Measurements from ENCODE around the gene METTL16.
"Not testable (repeated sequence)": the region's sequence is repeated elsewhere in the genome, so short reads cannot be mapped to it uniquely, and the experiment has no call there.

METTL16 gene, protein sequence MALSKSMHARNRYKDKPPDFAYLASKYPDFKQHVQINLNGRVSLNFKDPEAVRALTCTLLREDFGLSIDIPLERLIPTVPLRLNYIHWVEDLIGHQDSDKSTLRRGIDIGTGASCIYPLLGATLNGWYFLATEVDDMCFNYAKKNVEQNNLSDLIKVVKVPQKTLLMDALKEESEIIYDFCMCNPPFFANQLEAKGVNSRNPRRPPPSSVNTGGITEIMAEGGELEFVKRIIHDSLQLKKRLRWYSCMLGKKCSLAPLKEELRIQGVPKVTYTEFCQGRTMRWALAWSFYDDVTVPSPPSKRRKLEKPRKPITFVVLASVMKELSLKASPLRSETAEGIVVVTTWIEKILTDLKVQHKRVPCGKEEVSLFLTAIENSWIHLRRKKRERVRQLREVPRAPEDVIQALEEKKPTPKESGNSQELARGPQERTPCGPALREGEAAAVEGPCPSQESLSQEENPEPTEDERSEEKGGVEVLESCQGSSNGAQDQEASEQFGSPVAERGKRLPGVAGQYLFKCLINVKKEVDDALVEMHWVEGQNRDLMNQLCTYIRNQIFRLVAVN

GRCh38 chr17:2511462-2512369 is at the start of gene METTL16:
Gene METTL16 (minus strand): TSS chr17:2511888. CDS start chr17:2502331, 9,557 bp downstream.
- peak; percentile 95 for DNase-seq (ENCODE audit: low read depth)

GRCh38 chr17:2560658-2561057 is 49.0 kb upstream of the METTL16 start:
- DNase-seq (ENCODE audit: low read depth): no peak

GRCh38 chr17:2551928-2552327 is 40.2 kb upstream of the METTL16 start:
- DNase-seq (ENCODE audit: low read depth): no peak

- no peak for DNase-seq (ENCODE audit: low read depth)
These were observed 39.8 kb upstream of the METTL16 start for GRCh38 chr17:2551493-2551892.

DNA sequence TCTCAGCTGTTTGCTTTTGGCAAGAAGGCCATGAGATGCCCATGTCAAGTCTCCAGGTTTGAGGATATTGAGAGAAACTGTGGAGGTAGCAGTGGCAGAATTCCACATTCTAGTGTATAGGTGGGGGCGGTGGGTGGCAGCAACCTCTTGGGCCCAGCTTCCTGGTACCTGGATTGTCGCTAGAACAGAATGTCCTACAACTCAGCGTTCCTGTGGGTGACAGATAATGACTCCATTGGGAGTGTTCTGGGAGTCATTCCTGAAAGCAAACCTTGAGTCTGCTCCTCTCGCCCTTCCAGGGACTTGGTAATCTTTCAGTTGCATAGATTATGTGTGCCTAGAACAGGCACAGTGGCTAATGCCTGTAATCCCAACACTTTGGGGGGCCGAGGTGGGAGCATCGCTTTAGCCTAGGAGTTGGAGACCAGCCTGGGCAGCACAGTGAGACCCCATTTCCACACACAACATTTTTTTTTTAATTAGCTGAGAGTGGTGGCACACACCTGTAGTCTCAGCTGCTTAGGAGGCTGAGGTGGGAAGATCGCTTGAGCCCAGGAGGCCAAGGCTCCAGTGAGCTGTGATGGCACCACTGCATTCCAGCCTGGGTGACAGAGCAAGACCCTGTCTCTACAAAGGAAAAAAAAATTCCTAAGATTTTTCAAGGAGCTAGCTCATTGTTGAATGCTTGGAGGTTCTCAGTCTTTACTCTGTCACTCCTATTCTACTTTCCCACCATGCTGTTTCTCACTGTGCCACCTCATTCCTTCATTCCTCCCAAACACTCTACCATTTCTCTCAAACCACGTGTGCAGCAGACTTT is 37.9 kb upstream of the METTL16 start:
- DNase-seq (ENCODE audit: low read depth): no peak

DNA sequence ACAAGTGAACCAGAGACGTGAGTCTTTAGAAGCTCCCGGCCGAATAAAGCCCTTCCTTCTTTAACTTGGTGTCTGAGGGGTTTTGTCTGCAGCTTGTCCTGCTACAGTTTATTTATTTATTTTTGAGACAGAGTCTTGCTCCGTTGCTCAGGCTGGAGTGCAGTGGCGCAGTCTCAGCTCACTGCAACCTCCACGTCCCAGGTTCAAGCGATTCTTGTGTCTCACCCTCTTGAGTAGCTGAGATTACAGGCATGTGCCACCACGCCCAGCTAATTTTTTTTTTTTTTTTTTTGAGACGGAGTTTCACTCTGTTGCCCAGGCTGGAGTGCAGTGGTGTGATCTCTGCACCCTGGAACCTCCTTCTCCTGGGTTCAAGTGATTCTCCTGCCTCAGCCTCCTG is 36.3 kb upstream of the METTL16 start:
- DNase-seq (ENCODE audit: low read depth): not testable (repeated sequence)

- DNase-seq (ENCODE audit: low read depth): no peak
These were observed 35.5 kb upstream of the METTL16 start for GRCh38 chr17:2547176-2547575.

- no peak for DNase-seq (ENCODE audit: low read depth)
These were observed 33.7 kb upstream of the METTL16 start for GRCh38 chr17:2545393-2545792.

DNA sequence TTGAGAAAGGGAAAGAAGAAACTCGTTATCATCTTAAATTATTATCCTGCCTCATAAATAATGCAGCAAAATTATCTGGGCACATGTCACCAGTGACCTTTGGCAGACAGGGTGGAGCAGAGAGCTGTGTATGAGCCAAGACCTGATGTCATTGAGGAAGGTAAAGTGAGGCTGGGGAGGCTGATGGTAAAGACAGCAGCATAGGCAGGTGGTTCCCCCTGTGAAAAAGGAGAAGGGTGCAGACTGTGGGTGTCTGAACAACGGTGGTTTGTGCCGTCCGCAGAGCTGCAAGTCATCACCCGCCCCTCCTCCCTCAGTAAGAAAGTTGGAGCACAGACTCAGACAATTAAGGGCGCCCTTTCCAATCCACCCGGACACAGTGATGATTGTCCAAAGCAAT is 30.8 kb upstream of the METTL16 start:
- DNase-seq (ENCODE audit: low read depth): no peak

GRCh38 chr17:2542056-2542455 is 30.4 kb upstream of the METTL16 start:
- no peak for DNase-seq (ENCODE audit: low read depth)

DNA sequence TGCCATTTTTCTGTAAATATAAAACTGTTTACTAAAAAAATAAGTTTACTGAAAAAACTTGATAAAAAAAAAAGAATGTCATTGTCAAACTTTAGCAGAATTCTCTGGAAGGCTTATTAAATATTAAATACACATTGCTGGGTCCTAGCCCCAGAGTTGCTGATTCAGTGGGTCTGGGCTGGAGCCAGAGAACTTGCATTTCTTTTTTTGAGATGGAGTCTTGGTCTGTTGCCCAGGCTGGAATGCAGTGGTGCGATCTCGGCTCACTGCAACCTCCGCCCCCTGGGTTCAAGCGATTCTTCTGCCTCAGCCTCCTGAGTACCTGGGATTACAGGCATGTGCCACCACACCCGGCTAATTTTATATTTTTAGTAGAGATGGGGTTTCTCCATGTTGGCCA is 25.9 kb upstream of the METTL16 start:
- DNase-seq (ENCODE audit: low read depth): not testable (repeated sequence)

DNA sequence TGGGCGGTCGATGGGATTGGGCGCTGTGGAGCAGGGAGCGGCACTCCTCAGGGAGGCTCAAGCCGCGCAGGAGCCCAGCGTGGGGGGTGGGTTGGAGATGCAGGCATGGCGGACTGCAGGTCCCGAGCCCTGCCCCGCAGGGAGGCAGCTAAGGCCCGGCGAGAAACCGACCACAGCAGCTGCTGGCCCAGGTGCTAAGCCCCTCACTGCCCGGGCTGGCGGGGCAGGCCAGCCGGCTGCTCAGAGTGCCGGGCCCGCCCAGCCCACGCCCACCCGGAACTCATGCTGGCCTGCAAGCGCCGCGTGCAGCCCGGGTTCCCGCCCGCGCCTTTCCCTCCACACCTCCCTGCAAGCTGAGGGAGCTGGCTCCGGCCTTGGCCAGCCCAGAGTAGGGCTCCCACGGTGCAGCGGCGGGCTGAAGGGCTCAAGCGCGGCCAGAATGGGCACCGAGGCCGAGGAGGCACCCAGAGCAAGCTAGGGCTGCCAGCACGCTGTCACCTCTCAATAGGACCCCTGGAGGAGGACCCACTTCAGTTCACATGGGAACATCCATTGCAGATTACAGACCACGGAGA is 20.5 kb upstream of the METTL16 start:
- no peak for DNase-seq (ENCODE audit: low read depth)

GRCh38 chr17:2531243-2531954 is 19.7 kb upstream of the METTL16 start:
- DNase-seq (ENCODE audit: low read depth): not testable (repeated sequence)

- DNase-seq (ENCODE audit: low read depth): not testable (repeated sequence)
These were observed 10.2 kb upstream of the METTL16 start for GRCh38 chr17:2521775-2522410.

DNA sequence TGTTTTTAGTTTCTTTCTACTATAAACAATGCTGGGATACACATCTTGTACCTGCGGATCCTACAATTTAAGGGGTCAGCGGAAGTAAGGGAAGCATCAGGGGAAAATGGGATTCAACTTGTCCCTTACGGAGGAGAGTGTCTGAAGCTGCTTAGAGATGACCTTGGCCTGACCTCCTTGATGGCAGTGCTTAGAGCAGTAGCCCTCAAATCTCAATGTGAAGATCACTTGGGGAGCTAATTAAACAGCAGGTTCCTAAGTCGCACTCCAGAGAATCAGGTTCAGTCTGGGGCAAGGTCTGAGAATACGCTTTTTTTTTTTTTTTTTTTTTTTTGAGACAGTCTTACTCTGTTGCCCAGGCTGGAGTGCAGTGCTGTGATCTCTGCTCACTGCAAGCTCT is 9.6 kb upstream of the METTL16 start:
- DNase-seq (ENCODE audit: low read depth): no peak

GRCh38 chr17:2517539-2517938 is 5.9 kb upstream of the METTL16 start:
- no peak for DNase-seq (ENCODE audit: low read depth)

DNA sequence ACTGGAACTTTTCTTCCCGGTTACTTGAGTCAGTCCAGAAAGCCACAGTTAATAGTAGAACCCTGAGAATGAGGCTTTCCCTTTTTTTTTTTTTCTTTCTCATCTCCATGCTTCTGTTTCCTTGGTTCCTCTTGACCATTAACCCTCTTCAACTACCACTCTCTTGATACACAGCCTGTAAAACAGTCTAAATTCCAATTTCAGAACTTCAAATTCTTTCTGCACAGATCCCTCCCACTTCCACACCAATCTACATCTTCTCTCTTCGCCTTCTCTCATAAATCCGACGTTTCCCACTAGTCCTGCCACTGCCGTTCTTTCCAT is 588 bp downstream of the METTL16 start:
- no peak for DNase-seq (ENCODE audit: low read depth)

DNA sequence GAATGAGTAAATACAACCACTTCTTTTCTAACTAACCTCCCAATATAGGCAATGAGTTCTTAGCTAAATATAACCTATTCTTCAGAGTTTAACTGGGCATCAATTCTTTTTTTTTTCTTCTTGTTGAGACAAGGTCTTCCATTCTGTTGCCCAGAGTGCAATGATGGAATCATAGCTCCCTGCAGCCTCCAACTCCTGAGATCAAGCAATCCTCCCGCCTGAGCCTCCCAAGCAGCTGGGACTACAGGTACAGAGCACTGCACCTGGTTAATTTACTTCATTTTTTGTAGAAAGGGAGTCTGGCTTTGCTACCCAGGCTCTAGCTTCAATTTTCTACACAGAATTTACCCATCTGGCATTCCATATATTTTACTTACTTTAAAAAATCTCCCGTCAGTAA is 1.1 kb downstream of the METTL16 start:
- no peak for DNase-seq (ENCODE audit: low read depth)

GRCh38 chr17:2508035-2508434 is 3.7 kb downstream of the METTL16 start:
- DNase-seq (ENCODE audit: low read depth): no peak

DNA sequence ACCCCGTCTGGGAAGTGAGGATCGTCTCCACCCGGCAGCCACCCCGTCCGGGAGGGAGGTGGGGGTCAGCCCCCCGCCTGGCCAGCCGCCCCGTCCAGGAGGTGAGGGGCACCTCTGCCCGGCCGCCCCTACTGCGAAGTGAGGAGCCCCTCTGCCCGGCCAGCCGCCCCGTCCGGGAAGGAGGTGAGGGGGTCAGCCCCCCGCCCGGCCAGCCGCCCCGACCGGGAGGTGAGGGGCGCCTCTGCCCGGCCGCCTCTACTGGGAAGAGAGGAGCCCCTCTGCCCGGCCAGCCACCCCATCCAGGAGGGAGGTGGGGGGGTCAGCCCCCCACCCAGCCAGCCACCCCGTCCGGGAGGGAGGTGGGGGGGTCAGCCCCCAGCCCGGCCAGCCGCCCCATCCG is 4.7 kb downstream of the METTL16 start:
- not testable (repeated sequence) for DNase-seq (ENCODE audit: low read depth)

All from activated T-helper 9 cell treated with anti-CD3 and anti-CD28 coated beads, Interleukin-2, amount 50 U/mL, for 16 hours (primary cell).